AML-193 (cell line): ENCODE results near the gene ODF2.
A peak's percentile ranks its signal among the peaks of the same experiment; 100 is the strongest.
"Not testable (repeated sequence)": the region's sequence is repeated elsewhere in the genome, so short reads cannot be mapped to it uniquely, and the experiment has no call there.

Experiments
- DNase-seq, 2 experiments: peaks; one replicate each; lab custom pipeline; 2025; lab: John Stamatoyannopoulos, UW

The ODF2 gene

DNA sequence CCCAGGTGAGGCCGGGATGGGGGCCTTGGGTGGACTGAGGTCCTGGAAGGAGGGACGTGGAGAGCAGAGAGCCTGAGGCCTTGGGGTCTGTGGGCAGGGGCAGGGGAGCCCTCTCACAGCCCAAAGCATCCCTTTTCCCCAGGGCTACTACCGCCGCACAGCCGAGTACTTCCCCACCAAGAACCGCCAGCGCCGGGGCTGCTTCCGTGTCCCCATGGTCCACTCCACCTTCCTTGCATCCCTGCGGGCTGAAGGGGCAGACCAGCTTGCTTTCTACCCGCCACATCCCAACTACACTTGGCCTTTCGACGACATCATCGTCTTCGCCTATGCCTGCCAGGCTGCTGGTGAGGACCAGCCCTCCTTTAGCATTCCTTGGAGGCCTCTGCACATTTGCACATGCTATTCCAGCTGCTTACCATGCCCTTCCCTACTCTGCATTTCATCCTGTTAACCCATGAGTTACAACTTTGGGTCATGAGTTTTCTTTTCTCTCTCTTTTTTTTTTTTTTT lies 31.5 kb upstream of the ODF2 start:
- DNase-seq: no peak

DNA sequence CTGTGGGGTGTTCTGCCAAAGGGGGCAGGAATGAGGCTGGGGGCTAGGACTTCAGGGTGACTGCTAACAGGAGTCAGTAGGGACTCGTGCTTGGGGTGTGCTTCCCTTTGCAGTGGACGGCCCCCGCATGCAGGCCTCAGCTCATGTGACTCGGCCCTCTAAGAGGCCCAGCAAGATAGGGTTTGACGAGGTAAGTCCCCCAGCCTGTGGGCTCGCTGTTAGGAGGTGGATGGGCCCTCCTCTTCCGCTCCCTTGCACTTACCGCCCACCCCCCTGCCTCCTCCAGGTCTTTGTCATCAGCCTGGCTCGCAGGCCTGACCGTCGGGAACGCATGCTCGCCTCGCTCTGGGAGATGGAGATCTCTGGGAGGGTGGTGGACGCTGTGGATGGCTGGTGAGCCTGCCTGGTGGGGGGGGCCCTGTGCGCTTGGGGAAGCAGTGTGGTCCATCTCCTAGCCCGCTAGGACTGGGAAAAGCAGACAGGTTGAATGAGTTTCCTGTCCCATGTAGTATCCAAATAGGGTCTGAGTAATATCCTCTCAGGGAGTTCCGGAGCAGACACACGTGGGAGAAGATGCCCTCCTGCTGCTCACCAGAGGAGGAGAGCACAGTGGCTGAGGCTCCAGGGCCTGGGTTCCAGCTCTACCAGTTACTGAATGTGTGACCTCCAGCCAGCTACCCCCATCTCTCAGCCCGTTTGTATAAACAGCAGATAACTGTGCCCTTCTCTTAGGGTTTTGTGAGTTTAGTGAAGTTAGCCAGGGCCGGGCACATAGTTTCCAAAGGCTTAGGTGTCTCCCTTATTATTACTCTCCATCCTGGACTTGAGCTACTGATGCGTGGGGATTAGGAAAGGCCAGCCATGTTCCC lies 26.9 kb upstream of the ODF2 start:
- DNase-seq: no peak

DNA sequence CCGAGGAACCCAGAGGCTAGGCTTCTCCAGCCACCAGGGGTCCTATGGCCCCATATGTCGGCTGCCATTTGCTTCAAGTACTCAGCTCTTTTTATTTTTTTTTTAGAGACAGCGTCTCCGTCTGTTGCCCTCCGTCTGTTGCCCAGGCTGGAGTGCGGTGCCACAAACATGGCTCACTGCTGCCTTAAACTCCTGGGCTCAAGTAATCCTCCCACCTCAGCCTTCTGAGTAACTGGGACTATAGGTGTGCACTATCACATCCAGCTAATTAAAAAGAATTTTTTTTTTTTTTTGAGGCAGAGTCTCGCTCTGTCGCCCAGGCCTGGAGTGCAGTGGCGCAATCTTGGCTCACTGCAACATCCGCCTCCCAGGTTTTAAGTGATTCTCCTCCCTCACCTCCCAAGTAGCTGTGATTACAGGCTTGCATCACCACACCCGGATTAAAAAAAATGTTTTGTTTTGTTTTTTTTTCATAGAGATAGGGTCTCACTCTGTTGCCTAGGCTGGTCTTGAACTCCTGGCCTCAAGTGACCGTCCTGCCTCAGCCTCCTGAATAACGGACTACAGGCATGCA lies 26.2 kb upstream of the ODF2 start:
- no peak for DNase-seq

DNA sequence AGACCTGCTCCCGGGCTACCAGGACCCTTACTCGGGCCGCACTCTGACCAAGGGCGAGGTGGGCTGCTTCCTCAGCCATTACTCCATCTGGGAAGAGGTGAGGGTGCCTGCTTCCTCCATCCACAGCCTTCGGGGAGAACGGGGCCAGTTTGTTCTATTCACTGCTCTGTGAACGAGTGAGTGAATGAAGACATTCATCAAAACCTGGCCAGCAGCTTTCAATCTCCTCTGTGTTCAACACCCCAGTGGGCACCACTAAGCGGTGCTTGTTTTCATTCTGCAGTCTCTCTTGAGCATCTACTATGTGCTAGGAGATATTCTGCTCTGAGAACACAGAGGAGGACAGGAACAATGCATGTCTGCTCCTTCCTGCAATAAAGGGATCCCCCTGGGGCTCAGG lies 24.6 kb upstream of the ODF2 start:
- no peak for DNase-seq

DNA sequence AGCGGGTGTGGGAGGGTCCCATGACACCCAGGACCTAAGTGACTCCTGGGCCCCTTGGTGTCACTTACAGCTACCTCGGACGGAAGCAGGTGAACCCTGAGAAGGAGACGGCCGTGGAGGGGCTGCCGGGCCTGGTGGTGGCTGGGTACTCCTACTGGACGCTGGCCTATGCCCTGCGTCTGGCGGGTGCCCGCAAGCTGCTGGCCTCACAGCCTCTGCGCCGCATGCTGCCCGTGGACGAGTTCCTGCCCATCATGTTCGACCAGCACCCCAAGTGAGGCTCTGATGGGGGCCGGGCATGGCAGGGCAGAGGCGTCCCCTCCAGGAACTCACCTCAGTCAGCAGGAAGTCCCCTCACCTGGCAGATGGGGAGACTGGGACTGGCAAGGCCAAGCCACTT lies 21.5 kb upstream of the ODF2 start:
- DNase-seq: no peak

DNA sequence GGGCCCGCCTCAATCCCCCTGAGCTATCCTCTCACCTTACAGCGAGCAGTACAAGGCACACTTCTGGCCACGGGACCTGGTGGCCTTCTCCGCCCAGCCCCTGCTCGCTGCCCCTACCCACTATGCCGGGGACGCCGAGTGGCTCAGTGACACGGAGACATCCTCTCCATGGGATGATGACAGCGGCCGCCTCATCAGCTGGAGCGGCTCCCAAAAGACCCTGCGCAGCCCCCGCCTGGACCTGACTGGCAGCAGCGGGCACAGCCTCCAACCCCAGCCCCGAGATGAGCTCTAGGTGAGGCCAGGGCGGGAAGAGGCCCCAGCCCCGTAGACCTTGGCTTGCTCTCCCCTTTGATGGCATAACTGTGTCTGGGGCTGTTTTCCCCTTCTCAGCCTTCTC lies 20.2 kb upstream of the ODF2 start:
- no peak for DNase-seq

- peak; percentile 77 to 83 for DNase-seq
Measured at GRCh38 chr9:128438343-128439109, 17.3 kb upstream of the ODF2 start.

DNA sequence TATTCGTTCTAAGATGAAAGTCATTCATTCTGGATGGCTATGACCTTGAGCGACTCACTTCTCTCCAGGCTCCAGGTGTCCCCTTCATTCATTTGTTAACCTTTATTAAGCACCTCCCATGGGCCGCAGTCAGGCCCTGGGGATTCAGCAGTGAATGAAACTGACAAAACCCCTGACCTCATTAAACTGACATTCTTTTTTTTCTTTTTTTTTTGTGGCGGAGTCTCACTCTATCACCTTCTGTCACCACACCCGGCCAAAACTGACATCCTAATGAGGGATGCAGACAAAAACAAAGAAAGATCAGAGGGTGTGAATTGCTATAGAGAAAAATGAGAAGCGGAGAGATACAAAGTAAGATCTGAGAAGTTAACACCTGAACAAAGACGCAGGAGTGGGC lies 16.5 kb upstream of the ODF2 start:
- DNase-seq: no peak

DNA sequence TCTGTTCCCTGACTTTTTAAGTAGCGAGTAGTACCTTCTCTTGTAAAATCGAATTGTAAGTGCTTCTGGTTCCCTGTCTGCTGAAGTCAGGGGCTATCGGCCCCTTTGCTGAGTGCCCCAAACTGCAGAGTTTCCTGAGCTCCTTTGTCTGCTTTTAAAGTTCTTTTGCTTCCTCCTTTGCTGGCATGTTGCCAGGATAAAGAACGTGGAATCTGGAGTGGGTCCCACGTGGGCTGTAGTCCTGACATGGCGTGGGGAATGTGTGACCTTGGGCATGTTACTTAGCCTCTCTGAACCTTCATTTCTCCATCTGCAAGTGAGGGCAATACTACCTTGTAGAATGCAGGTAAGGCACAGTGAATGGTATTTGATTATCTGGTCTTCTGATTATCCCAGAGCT lies 13.7 kb upstream of the ODF2 start:
- no peak for DNase-seq

DNA sequence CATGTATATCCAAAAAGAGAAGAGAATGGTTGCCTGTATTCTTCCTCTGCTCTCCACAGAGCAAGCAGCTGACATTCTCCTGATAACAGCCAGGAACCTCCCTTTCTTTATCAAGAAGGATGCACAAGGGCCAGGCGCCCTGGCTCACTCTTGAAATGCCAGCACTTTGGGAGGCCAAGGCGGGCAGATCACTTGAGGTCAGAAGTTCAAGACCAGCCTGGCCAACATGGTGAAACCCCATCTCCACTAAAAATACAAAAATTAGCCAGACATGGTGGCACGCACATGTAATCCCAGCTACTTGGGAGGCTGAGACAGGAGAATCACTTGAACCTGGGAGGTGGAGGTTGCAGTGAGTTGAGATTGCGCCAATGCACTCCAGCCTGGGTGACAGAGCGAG lies 9.3 kb upstream of the ODF2 start:
- not testable (repeated sequence) for DNase-seq

GRCh38 chr9:128448746-128449145 lies 7.1 kb upstream of the ODF2 start:
- DNase-seq: no peak

GRCh38 chr9:128454991-128455390 lies 815 bp upstream of the ODF2 start:
- no peak for DNase-seq

DNA sequence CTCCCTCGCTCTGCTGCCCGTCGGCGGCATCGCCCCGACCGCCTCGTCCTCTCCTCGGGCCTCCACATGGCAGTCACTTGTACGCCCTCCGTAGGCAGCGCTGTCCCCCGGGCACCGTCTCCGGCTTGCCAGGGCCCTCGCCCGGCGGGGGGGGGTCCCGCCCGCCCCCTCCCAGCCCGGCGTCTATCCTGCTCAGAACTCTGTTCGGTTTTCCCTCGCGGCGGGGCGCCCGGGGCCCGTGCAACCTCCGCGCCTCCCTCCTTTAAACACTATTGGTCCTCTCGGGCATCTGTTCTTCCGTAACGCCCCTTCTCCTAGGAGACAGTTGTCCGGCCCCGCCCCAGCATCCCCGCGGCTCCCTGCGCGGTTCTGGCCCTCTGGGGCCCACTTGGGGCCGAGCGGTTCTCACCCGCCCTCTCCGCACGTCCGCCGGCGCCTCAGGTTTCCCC lies 831 bp downstream of the ODF2 start:
- peak; percentile 71 to 74 for DNase-seq

DNA sequence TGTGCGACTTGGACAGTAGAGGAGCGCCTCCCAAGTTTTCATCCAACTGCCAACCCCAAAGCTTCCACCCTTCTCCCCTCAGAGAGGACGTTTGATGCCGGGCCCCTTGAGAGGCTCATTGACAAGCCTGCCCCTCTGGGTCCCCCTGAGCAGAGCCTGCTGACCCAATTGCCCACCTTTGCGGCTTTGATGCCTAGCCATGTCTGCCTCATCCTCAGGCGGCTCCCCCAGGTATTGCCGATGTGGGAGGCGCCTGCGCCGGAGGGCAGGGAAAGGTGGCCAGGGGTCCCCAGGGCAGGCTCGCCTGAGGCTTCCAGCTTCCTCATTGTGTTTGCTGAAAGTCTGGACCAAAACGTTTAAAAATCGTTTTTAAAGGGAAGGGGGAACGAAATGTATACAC lies 1.4 kb downstream of the ODF2 start:
- no peak for DNase-seq

DNA sequence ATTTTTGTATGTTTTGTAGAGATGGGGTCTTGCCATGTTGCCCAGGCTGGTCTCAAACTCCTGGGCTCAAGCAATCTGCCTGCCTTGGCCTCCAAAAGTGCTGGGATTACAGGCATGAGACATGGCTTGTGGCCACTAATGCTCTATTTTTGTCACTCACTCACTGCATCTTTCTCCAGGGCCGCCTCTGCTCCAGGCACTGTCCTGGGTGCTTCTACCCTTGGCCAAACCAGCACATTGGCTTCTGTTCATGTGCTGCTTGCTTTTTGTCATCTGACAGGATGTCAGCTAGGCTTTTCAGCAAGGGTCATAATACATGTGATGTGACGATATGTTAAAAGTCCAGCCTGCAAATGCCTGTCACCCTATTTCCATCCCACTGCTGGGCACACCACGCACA lies 3.2 kb downstream of the ODF2 start:
- no peak for DNase-seq

DNA sequence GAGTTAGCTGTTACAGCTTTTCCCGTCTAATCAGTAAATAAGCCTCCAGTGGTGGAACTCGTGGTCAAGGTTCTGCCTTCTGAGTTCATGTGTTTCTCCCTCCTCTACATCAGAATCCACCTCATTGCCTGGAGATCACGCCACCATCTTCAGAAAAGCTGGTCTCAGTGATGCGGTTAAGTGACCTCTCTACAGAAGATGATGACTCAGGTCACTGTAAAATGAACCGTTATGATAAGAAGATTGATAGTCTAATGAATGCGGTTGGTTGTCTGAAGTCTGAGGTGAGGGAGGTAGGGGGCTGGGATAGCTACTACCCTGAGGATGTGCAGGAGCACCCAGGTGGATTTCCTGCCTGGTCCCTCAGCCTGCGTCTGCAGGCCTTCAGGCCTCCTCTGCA lies 13.3 kb downstream of the ODF2 start:
- no peak for DNase-seq

DNA sequence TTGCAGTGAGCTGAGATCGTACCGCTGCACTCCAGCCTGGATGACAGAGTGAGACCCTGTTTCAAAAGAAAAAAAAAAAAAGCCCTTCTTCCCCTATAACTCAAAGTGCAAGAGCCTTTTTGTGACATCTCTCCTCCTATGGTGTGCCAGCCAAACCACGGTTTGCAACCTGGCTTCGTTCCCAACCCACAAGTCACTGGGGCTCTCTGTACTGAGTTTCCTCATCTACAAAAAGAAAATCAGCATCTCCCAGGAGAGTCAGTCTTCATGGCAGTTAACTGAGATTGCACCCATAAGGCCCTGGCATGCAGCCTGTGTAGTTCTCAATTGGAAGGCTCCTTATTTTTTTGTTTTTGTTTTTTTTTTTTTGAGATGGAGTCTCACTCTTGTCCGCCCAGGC lies 14.8 kb downstream of the ODF2 start:
- DNase-seq: peak; percentile 81 to 86

DNA sequence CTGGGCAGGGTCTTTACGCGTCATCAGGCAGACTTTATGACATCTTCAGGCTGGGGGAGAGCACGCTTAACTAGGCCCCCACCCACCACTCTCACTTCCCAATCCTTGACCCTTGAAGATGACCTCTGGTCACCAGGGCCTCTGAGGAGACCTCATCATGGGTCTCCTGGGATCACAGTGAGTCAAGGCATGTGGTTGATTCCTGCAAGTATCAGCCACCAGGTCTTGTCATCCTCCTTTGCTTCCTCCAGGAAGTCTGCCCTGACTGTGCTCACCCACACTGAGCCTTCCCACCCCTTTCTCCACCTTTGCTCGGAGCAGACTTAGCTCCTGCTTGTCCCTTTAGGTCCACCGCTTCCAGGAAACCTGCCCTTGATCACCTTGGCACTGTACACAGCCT lies 17.3 kb downstream of the ODF2 start:
- DNase-seq: no peak

DNA sequence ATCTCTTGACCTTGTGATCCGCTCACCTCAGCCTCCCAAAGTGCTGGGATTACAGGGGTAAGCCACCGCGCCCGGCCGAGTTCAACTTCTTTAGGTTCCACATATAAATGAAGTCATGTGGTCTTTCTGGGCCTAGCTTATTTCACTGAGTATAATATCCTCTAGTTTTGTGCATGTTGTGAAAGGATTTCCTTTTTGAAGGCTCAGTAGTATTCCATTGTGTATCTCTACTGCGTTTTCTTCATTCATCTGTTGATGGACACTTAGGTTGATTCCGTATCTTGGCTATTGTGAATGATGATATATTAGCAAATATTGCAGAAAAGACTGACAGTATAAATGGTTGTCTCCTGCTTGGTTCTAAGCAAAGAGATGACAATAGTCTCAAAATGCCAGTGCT lies 20.1 kb downstream of the ODF2 start:
- DNase-seq: no peak

DNA sequence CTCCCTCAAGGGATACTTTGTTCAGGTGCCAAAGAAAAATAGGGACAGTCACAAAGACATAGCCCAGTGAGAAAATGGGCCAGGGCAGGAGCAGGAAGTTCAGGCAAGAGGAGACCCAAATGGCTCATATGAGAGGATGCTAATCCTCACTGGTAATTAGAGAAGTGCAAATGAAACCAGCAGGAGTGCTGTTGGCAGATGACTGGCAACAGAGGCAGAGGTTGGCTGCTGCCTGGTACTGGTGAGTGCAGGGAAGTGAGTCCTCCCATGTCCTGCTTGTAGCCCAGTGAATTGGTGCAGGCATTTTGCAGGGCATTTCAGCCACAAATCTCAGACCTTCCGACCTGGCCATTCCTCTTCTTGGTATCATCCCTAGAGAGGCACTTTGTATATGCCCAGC lies 23.5 kb downstream of the ODF2 start:
- DNase-seq: no peak

DNA sequence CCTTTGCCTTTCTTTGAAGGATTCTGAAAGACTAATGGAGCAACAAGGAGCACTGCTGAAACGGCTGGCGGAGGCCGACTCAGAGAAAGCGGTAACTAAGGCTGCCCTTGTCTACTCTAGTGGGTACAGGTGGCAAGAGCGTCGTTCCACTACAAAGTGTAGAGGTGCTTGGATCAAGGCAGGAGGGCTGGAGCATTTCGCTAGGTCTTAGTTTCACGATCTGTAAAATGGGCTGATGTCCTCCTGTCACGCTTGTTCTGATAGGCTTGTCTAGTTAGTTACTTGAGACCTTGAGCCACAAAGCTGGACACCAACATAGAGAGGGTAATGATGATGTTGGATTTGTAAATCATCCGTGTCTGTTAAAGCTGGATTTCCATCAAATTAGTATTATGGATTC lies 25.8 kb downstream of the ODF2 start:
- DNase-seq: no peak

DNA sequence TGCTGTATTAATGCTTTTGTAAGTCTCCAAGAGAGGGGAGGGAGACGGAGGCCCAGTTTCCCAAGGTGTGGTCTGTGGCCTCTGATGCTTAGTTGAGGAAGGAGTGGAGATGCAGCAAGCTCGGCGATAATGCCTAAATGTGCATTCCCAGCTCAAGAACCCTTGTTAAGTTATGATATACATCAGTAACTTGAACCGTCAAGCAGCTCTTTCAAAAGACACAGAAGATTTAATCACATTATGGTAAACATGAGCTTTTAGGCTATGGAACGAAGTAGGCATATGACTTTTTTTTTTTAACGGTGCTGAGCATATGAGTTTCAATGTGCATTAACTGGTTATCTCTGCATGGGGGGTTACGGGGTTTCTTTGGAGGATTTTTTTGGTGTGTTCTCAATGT lies 26.4 kb downstream of the ODF2 start:
- no peak for DNase-seq
